HEK293T (cell line): ENCODE data around the gene MAD1L1.

ENCODE experiments used
- CTCF ChIA-PET: fragments of 350-600 bp; formaldehyde crosslinking; extraction: SDS; loops from one replicate; lab custom pipeline; 2021; ENCODE audit warnings: antibody characterized with exemption, inconsistent platforms; lab: Yijun Ruan, JAX
- POLR2A ChIA-PET: fragments of 350-600 bp; formaldehyde crosslinking; extraction: SDS; loops from one replicate; lab custom pipeline; 2020; ENCODE audit warnings: antibody characterized with exemption, inconsistent platforms; lab: Yijun Ruan, JAX
- DNase-seq: peaks from one replicate; pipeline ENCODE4 v3.0.0; 2012; ENCODE audit warnings: mixed read lengths; ENCODE audit errors: extremely low spot score
- ARNT ChIP-seq: fragments of 450-650 bp; IDR thresholded peaks from 2 replicates; pipeline ENCODE4 v1.6.1; 2017; ENCODE audit warnings: mild to moderate bottlenecking
- BHLHE40 ChIP-seq: fragments of 450-650 bp; IDR thresholded peaks from 2 replicates; pipeline ENCODE4 v1.6.1; 2016; ENCODE audit warnings: mild to moderate bottlenecking, moderate library complexity, borderline replicate concordance
- CTBP1 ChIP-seq: fragments of 450-650 bp; IDR thresholded peaks from 2 replicates; pipeline ENCODE4 v1.6.1; 2016; ENCODE audit warnings: borderline replicate concordance
- ELF4 ChIP-seq: fragments of 450-650 bp; IDR thresholded peaks from 2 replicates; pipeline ENCODE4 v1.6.1; 2017; ENCODE audit warnings: antibody characterized with exemption
- FOXA1 ChIP-seq: fragments of 450-650 bp; IDR thresholded peaks from 2 replicates; pipeline ENCODE4 v1.6.1; 2016; ENCODE audit warnings: mild to moderate bottlenecking
- FOXK2 ChIP-seq: fragments of 450-650 bp; IDR thresholded peaks from 2 replicates; pipeline ENCODE4 v1.6.1; 2016; ENCODE audit warnings: mild to moderate bottlenecking
- FOXM1 ChIP-seq: fragments of 450-650 bp; IDR thresholded peaks from 2 replicates; pipeline ENCODE4 v1.6.1; 2017; ENCODE audit warnings: mild to moderate bottlenecking, borderline replicate concordance
- HDGF ChIP-seq: fragments of 450-650 bp; IDR thresholded peaks from 2 replicates; pipeline ENCODE4 v1.6.1; 2017; ENCODE audit warnings: antibody characterized with exemption, borderline replicate concordance
- L3MBTL2 ChIP-seq: fragments of 450-650 bp; conservative IDR thresholded peaks from 2 replicates; pipeline ENCODE4 v1.6.1; 2016; ENCODE audit warnings: mild to moderate bottlenecking
- LEF1 ChIP-seq: fragments of 450-650 bp; IDR thresholded peaks from 2 replicates; pipeline ENCODE4 v1.6.1; 2017; ENCODE audit warnings: mild to moderate bottlenecking, borderline replicate concordance
- NFRKB ChIP-seq: fragments of 450-650 bp; IDR thresholded peaks from 2 replicates; pipeline ENCODE4 v1.6.1; 2016; ENCODE audit warnings: mild to moderate bottlenecking, moderate library complexity
- SP1 ChIP-seq: fragments of 450-650 bp; IDR thresholded peaks from 2 replicates; pipeline ENCODE4 v1.6.1; 2017
- SUZ12 ChIP-seq: fragments of 450-650 bp; IDR thresholded peaks from 2 replicates; pipeline ENCODE4 v1.6.1; 2016; ENCODE audit warnings: mild to moderate bottlenecking
- TARDBP ChIP-seq: fragments of 450-650 bp; IDR thresholded peaks from 2 replicates; pipeline ENCODE4 v1.6.1; 2016
- ZNF384 ChIP-seq: fragments of 450-650 bp; IDR thresholded peaks from 2 replicates; pipeline ENCODE4 v1.6.1; 2016
- TF ChIP-seq, protein P1 (sequence below): fragments of 450-650 bp; IDR thresholded peaks from 2 replicates; pipeline ENCODE4 v1.6.1; 2016

The MAD1L1 gene

DNA sequence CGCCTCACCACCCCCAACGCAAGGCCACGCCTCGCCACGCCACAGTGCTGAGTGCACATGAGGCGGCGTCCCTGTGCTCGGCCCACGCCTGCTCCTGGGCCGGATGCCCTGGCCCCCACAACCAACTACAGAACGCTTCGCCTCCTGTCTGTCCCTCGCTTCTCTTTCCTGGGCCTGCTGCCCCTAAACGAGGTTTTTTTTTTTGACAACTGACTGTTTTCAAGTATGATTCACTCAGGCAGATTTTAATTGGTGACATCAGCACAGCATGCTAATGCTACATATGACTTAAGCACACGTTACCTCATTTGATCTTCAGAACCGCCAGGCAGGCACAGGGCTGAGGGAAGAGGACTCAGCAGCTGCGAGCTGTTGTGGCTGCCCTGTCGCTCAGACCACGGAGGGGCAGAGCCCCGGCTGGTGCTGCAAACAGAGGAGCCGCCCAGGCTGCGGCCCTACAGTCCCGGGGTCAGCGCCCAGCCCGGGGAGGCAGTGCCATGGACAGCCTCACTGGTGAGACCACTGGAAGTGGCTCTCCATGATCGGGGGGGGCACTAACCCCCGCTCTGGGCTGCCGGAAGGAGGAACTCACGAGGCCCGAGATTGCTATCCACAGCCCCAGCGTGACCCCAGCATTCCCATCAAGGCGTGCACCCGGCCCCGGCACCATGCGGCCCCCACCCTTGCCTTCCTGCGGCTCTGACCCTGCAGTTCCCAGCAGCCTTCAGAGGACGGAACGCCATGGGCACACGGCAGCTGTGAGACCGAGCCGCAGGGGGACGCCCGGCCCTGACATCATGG is 212.8 kb downstream of the MAD1L1 start:
- no peak for DNase-seq
- POLR2A ChIA-PET = no interaction called here
- TF ChIP-seq, protein P1, sequence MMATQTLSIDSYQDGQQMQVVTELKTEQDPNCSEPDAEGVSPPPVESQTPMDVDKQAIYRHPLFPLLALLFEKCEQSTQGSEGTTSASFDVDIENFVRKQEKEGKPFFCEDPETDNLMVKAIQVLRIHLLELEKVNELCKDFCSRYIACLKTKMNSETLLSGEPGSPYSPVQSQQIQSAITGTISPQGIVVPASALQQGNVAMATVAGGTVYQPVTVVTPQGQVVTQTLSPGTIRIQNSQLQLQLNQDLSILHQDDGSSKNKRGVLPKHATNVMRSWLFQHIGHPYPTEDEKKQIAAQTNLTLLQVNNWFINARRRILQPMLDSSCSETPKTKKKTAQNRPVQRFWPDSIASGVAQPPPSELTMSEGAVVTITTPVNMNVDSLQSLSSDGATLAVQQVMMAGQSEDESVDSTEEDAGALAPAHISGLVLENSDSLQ = peak; percentile 75
- no peak for TF ChIP-seq ZNF384
- CTCF ChIA-PET = no interaction called here

DNA sequence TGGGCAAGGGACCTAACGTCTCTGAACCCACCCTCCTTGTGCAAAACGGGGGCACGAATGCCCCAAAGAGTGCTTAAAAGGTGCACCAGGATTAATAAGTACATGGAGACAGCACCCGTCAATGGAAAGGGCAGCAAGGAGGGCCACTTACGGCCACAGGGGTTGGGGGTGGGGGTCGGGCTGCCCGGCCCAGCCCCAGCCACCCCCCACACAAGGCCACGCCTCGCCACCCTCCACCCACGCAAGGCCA is 213.4 kb downstream of the MAD1L1 start:
- TF ChIP-seq ZNF384 (no peak), ARNT (no peak), TARDBP (no peak), SUZ12 (no peak), FOXM1 (no peak), SP1 (no peak), CTBP1 (no peak), FOXK2 (no peak), NFRKB (no peak), HDGF (no peak), ELF4 (no peak), FOXA1 (no peak), LEF1 (no peak), L3MBTL2 (no peak), BHLHE40 (no peak)
- TF ChIP-seq, protein P1 = no peak
- CTCF ChIA-PET = no interaction called here
- DNase-seq = no peak
- POLR2A ChIA-PET = no interaction called here

GRCh38 chr7:2018569-2019460 is 213.9 kb downstream of the MAD1L1 start:
- no peak for TF ChIP-seq BHLHE40
- no peak for TF ChIP-seq L3MBTL2
- TF ChIP-seq ARNT = no peak
- TF ChIP-seq, protein P1 = no peak
- no peak for TF ChIP-seq HDGF
- TF ChIP-seq NFRKB = no peak
- TF ChIP-seq LEF1 = no peak
- no peak for TF ChIP-seq FOXK2
- TF ChIP-seq SP1 = no peak
- TF ChIP-seq SUZ12 = no peak
- no peak for TF ChIP-seq FOXA1
- TF ChIP-seq ELF4 = no peak
- no peak for TF ChIP-seq CTBP1
- TF ChIP-seq FOXM1 = no peak
- no peak for TF ChIP-seq ZNF384
- no peak for TF ChIP-seq TARDBP
- no peak for DNase-seq
- POLR2A ChIA-PET = no interaction called here
- CTCF ChIA-PET = no interaction called here

GRCh38 chr7:2017914-2018568 is 214.7 kb downstream of the MAD1L1 start:
- TF ChIP-seq FOXM1 = no peak
- no peak for TF ChIP-seq TARDBP
- no peak for TF ChIP-seq CTBP1
- no peak for TF ChIP-seq LEF1
- TF ChIP-seq NFRKB = no peak
- no peak for TF ChIP-seq ARNT
- no peak for TF ChIP-seq L3MBTL2
- TF ChIP-seq SP1 = no peak
- TF ChIP-seq, protein P1 = no peak
- no peak for TF ChIP-seq SUZ12
- no peak for TF ChIP-seq ELF4
- TF ChIP-seq FOXA1 = no peak
- TF ChIP-seq FOXK2 = no peak
- TF ChIP-seq HDGF = no peak
- TF ChIP-seq BHLHE40 = no peak
- no peak for TF ChIP-seq ZNF384
- no peak for DNase-seq
- ChIA-PET CTCF (no interaction called here), POLR2A (no interaction called here)

DNA sequence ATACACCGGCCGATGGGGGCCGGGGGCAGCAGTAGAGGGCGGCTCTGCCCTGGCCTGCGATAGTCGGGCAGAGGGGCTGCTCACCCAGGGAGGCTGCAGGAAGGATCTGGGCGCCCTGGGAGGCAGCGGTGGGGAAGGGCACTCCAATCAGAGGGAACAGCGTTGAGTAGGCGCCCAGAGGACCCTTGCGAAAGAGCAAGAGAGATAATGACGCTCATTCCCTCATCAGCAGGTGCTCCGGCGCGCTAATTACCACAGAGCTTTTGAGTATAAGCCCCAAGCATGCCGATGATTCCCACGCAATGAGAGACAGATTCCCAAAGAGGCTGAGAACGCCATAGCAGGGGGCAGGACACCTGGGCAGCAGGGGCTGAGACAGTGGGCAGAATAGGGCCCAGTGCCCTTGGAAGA is 215.3 kb downstream of the MAD1L1 start:
- POLR2A ChIA-PET = no interaction called here
- CTCF ChIA-PET = no interaction called here
- TF ChIP-seq ELF4 = no peak
- no peak for TF ChIP-seq SP1
- TF ChIP-seq, protein P1 = no peak
- TF ChIP-seq L3MBTL2 = no peak
- no peak for TF ChIP-seq FOXA1
- TF ChIP-seq SUZ12 = no peak
- TF ChIP-seq BHLHE40 = no peak
- no peak for TF ChIP-seq LEF1
- TF ChIP-seq TARDBP = no peak
- TF ChIP-seq FOXM1 = no peak
- DNase-seq = no peak
